Esophagus mucosa (tissue), 1 donor: ENCODE measurements around the gene TMEM41B. TPM values are rescaled to one million over a fixed set of nuclear protein-coding genes. Genes with fewer than 3 reads are reported as not detected.
"Not testable (repeated sequence)": the region's sequence is repeated elsewhere in the genome, so short reads cannot be mapped to it uniquely, and the experiment has no call there.

ENCODE experiments used
- ATAC-seq: fragments of 200-7000 bp; cut with Tn5 transposase; one replicate; pipeline ENCODE4 v1.9.1; 2020
- total RNA-seq: library from RNA; stranded (reverse); gene quantifications from one replicate; pipeline ENCODE4 v1.2.4, GENCODE V29; 2023
- donor health status: DM: yes; HTN: yes; CAD: no.

TMEM41B gene
- total RNA-seq, 1 donor from 2014 or later: 26.3 TPM

DNA sequence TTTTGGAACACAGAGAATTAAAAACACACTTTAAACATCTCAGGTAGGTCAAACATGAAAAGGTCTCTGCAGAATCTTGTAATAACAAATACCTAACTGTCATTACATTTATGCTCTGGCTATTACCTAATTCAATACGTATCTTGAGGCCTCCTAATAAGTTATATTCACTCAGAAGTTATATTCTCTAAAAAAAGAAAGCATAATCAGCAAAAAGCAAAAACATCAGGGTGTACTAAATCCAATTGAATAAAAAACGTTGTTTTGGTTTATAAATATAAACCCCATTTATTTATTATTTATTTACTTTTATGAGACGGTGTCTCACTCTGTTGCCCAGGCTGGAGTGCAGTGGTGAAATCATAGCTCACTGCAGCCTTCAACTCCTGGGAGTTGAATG, 10.2 kb downstream of the TMEM41B start:
- no peak for ATAC-seq

DNA sequence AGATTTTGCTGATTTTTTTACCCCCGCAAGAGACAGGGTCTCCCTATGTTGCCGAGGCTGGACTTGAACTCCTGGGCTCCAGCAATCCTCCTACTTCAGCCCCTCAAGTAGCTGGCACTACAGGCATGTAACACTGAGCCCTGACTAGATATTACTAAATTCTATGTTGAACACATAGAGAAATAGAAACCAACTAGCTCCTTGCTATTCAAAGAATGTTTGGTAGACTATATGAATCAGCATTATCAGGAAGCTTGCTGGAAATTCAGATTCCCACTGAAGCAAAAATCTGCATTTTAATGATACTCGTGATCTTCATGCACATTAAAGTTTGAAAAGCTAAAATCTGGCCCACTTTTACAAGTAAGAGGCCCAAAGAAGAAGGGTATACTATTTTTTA, 11.9 kb downstream of the TMEM41B start:
- ATAC-seq: no peak

DNA sequence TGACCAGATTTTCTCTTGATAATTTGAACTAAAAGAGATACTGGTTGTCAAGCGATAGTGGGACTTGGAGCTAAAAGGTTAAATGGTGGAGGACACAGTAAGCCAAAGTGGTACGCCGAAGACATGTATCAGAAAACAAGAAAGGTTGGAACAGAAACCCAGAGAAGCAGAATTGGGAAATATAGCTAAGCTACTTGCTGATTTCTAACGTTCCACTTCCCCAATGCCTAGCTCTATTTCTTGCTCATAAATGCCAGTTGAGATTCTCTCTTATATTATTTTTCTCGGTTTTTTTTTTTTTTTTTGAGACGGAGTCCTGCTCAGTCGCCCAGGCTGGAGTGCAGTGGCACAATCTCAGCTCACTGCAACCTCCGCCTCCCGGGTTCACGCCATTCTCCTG, 12.7 kb downstream of the TMEM41B start:
- no peak for ATAC-seq

DNA sequence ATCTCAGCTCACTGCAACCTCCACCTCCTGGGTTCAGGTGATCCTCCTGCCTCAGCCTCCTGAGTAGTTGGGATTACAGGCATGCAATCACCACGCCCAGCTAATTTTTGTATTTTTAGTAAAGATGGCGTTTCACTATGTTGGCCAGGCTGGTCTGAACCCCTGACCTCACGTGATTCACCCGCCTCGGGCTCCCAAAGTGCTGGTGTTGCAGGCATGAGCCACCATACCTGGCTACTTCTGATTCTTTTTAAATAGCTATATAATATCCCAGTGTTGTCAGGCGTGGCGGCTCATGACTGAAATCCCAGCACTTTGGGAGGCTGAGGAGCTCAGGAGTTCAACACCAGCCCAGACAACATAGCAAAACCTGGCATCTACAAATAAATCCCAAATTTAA, 20.7 kb downstream of the TMEM41B start:
- no peak for ATAC-seq

DNA sequence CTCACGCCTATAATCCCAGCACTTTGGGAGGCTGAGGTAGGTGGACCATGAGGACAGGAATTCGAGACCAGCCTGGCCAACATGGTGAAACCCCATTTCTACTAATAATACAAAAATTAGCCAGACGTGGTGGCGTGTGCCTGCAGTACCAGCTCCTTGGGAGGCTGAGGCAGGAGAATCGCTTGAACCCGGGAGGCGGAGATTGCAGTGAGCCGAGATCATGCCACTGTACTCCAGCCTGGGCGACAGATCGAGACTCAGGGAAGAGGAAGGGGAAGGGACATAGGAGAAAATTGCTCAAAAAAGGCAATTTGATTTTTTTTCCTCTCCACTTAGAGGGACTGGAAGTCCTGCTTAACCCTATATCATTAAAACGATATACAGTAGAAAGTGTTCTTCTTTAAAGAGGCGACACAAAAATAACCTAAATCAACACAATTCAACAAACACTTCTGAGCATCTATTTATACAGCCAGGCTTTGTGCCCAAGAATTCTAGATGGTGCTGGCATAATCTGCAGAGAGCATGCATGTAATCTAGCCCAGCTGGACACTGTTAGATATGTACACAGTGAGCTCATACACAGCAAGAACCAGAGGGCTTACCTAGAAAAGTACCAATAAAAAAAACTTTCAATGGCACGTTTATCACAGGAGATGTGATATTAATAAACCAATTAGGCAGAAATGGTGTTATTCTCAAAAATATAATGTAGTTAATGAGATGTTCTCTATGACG, 28.4 kb downstream of the TMEM41B start:
- no peak for ATAC-seq

DNA sequence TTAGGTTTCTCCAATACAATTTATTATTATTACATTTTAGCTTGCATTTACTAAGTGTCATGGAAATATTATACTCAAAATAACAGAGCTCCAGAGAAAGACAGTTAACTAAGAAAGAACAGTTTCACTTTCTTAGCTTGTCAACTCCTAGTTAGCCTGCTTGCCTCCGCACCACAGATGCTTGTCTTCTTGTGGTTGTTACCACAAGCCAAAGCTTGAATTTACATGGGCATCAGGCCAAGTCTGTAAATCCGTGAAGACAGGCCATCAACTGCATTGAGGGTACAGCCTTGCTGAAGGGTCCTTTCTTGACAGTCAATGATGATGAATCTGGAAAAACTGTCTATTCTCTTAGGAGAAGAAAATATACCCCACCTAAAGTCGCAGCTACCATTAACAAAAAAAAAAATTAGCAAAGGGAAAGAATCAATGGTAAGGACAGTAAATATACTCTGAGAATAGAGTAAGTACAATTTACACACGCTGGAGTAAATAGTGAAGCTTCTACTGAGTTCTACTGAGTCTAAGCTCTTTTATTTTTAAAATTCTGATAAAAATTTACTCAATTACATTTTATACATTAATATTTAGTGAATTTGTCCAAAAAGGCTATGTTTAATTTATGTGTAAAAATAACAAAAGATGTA, 33.6 kb downstream of the TMEM41B start:
- ATAC-seq: no peak

DNA sequence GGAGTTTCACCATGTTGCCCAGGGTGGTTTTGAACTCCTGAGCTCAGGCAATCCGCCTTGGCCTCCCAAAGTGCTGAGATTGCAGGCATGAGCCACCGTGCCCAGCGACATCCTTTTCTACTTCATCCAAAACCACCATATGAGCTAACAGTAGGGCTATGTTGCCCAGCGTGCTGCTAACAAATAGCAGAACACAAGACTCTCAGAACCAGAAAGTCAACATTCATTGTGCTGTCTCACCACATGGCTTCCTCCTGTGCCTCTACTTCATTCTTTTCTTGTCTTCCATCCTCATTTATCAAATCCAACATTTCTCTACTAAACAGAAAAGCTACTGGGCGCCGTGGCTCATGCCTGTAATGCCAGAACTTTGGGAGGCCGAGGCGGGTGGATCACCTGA, 37.2 kb downstream of the TMEM41B start:
- ATAC-seq: peak; percentile 67

DNA sequence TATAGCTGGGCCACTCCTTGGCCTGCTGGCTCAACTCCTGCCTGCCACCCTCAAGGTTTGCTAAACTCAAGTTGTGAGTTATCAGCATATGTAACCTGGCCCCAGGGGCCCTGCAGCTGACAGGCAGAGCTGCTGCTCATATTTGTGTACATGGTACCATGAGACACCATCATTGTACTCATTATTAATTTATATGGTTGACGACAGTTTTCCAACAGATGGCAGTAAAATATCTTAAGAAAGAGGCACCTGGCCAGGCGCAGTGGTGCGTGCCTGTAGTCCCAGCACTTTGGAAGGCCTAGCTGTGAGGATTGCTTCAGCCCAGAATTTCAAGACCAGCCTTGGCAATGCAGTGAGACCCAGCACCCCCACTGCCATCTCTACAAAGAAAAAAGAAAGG, 37.8 kb downstream of the TMEM41B start:
- ATAC-seq: no peak

DNA sequence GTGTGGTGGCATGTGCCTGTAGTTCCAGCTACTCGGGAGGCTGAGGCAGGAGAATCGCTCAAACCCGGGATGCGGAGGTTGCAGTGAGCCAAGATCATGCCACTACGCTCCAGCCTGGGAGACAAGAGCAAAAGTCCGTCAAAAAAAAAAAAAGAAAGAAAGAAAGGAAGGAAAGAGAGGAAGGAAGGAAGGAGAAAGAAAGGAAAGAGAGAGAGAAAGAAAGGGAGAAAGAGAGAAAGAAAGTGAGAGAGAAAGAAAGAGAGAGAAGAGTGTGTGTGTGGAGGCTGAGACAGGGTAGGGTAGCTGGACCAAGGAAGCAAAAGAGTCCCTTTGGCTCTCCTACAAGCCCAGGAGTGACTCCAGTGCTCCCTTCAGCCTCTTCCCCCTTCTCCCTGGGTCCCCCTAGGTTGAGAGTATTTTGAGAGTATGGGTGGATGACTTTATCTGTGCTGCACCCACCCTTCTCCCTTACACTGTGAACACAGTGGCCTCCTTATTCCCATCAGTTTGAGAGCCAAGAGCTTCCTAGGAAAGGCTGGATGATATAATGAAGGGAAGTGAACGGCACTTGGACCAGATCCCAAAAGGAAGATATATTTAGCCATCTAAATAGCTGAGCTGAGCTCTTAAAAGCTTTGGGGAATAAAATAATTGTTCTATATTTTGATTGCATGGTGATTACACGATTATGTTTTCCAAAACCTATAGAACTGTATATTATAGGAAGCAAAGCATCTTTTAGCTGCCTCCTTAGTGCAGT, 39.7 kb downstream of the TMEM41B start:
- ATAC-seq: no peak

DNA sequence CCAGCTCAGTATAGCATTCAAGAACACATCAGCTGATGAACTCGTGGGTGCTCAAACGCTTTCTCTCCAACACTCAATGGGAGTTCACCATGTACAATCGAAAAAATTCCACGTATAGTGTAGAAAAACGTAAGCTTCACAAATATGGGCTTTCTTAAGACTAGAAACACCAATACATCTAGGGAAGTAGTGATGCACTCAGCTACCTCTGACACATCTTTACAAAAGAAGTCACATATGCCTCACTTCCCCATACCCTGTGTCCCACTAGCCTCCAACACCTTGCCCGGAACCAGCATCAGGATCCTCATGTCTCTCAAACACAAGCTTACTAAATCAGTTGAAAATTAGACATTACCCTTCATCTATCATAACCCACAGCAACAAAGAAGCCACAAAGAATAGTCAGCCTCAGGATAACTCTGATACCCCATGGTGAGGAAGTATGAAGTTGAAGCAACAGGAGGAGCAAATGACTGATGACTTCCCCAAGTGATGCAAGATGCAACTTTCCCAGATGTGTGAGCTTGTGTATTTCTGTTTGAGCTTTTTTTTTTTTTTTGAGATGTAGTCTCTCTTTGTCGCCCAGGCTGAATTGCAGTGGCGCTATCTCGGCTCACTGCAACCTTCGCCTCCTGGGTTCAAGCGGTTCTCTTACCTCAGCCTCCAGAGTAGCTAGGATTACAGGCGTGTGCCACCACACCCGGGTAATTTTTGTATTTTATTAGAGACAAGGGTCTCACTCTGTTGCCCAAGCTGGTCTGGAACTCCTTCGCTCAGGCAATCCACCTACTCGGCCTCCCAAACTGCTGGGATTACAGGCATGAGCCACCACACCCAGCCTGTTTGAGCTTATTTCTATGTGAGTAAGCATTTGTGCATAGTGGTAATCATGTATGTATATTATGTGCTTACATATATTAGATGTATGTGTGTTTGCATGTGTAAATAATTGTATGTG, 40.7 kb downstream of the TMEM41B start:
- no peak for ATAC-seq

DNA sequence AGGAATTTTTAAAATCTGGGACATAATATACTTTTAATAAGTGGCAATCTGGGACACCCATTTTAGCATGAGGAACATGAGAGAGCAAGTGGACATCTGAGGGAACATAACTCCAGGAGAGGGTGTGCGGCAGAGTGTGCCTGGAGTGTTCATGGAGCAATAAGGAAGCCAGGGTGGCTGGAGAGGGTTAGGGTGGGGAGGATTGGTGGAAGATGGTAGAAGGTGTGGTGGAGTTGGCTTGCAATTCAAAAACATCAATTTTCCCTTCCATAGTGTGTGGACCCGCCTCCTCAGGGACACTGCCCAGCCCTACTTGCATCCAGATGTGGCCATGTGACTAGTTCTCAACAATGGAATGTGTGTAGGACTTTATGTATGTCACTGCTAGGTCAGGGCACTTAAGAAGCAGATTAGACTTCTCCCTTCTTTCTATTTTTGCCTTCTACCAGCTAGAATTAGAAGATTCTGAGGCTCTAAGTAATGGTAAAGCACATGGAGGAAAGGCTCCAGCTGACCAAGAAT, 44.8 kb downstream of the TMEM41B start:
- ATAC-seq: peak; percentile 27

DNA sequence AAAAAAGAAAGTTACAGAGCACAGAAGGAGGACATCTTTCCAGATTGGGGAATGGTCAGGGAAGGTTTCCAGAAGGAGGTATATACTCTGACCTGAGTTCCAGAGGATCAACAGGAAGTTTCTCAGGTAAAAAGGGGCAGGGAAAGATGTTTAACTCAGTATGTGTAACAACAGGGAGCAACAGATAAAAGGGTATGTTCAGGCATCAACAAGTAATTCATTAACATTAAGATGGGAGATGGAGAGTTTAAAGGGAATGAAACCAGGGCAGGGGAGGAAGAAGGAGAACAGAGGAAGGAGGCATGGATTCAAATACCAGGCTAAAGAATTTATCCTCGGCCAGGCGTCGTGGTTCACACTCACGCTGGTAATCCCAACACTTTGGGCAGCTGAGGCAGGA, 46.7 kb downstream of the TMEM41B start:
- no peak for ATAC-seq

DNA sequence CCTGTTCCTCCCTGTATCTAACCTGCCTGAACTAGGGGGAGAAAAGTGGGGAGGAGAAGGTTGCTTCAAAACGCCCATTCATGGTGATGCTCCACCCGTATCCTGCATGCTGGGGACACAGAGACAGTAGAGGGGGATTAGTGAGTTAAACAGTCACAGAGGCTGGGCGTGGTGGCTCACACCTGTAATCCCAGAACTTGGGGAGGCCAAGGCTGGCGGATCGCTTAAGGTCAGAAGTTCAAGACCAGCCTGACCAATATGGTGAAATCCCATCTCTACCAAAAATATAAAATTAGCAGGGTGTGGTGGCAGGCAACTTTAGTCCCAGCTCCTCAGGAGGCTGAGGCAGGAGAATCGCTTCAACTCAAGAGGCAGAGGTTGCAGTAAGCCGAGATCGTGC, 47.5 kb downstream of the TMEM41B start:
- no peak for ATAC-seq

DNA sequence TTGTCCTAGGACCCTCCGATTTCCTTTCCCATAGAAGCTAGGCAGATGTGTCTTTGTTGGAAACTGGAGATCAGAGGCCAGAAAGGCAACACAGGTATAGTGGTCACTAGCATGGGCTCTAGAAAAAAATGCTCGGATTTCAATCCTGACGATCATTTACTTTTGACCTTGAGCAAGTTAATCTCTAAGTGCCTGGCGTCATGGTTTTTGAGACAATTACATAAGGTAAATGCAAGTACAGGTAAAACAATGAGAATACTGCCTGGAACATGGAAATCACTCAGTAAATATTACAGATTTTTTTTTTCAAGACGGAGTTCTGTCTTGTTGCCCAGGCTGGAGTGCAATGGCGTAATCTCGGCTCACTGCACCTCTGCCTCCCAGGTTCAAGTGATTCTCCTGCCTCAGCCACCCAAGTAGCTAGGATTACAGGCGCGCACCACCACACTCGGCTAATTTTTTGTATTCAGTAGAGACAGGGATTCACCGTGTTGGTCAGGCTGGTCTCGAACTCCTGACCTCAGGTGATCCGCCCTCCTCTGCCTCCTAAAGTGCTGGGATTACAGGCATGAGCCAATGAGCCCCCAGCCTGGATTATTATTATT, 48.2 kb downstream of the TMEM41B start:
- no peak for ATAC-seq

DNA sequence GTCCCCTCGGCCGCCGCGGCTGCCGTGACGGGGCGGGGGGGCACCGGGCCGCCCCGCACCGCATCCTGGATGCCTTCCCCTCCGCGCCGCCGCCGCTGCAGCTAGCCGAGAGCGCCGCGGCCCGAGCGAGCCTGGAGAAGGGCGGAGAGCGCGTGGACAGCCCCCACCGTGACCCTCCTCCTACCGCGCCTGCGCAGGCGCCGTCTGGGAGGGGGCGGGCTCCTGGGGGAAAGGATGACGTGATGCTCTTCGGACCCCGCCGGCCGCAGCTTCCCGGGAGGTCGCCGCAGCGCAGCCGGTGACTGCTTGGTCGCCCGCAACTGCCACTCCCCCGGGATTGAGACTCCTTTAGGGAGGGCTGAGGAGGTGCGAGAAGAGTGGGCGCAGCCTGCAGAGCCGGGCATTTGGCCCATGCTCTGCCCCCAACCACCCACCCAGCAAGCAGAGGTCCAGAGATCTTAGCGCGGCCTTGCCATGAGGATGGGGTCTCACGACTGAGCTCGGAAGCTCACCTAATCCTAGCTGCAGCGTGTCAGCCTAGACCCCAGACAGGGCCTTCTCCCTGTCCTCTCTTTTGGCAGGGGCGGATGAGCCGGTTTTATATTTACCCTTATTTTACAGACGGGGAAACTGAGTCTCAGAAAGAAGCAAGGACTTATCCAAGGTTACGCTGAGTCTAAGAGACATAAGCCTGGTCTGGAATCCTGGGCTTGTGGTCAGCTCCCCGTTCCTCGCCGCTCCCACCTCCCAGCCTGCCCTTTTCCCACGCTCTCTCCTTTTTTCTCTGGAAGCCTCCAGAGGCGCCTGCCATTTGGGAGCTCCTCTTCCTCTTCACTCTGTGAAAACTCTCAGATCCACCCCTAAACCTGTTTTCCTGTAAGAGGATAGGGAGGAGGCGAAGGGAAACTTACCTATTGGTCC, 48.9 kb downstream of the TMEM41B start, which contains the start of gene DENND5A:
TSS of gene DENND5A (minus strand) at position 140 of the 921 bp plus-strand sequence. CDS start 281 bp downstream, outside the sequence.
- ATAC-seq: peak; percentile 76

DNA sequence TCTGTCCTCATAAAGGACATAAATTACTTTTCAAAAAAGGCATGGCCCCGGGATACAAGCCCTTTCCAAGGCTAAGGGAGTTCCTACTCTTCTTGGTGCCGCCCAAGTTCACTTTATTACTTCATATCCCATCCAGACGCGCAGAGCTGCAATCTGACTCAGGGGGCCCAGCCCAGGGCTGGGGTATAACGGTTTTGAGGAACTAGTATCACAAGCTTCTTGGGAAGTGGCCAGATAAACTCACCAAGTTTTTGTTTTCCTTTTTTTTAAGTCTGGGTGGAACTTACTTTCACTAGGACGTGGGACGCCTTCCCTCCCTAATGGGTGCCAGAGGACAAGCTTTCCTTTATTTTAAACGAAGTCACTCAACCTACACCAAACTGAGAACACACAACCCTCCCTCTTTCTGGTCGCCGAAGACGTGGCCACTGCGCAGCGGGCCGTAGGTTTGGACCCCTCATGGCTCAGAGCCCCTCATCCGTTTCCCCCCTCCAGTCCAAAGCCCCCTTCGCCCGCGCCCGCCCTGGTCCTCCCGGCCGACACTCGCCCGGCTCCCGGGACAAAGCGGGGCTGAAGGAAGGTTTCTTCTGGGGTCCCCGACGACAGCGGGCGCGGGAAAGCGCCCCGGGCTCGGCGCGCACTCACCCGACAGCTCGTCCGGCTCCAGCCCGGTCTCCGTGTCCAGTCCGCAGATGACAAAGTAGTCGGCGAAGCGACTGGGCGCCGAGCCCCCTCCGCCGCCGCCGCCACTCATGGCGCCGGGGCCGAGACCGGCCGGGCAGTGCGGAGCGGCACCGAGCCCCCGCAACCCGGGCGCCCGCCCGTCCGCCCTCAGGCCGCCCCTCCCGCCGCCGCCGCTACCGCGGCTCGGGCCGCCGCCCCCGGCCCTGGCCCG, 49.8 kb downstream of the TMEM41B start:
- peak; percentile 79 for ATAC-seq

DNA sequence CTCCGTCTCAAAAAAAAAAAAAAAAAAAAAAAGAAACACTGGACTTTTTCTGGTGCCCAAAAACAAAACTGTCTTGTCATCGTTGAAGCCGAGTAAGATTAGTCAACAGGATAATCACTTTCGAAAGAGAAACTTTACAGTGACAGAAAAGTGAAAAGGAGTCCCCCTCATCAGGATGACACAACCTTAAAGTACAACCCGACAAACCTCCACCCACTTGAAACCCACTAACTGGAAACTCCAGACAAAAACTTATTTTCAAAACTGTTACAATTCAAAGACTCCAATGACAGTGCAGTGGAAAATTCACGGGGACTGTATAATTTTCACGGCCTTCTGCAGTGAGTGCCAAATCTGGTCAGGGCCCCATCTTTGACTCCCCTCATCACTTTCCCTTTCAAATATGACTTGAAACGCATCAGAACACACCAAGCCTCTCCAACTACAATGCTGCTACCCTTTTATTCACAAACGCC, 50.5 kb downstream of the TMEM41B start:
- ATAC-seq: no peak

DNA sequence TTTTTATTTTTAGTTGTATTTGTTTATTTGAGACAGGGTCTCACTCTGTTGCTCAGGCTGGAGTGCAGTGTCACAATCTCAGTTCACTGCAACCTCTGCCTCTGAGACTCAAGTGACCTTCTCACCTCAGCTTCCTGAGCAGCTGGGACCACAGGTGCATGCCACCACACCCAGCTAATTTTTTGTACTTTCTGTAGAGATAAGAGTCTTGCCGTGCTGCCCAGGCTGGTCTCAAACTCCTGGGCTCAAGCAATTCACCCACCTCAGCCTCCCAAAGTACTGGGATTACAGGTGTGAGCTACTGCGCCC, 53.6 kb downstream of the TMEM41B start:
- ATAC-seq: not testable (repeated sequence)
